ENCODE measurements around the gene NR1H3.

NR1H3 gene

GRCh38 chr11:47244448-47245350 lies 13.1 kb upstream of the NR1H3 start:
- no peak for DNase-seq

GRCh38 chr11:47245611-47246357 lies 12.0 kb upstream of the NR1H3 start:
- no peak for DNase-seq

- DNase-seq, result no peak
These were observed 10.3 kb upstream of the NR1H3 start for GRCh38 chr11:47247502-47247901.

- DNase-seq, result no peak
These were observed 9.5 kb upstream of the NR1H3 start for GRCh38 chr11:47248304-47248663.

GRCh38 chr11:47248664-47249377 lies 9.0 kb upstream of the NR1H3 start, which contains the start of gene ACP2:
TSS of gene ACP2 (minus strand) at chr11:47248814. CDS start at chr11:47248789, 25 bp downstream.
- peak; percentile 76 for DNase-seq

GRCh38 chr11:47249378-47249715 lies 8.4 kb upstream of the NR1H3 start:
- DNase-seq, result no peak

GRCh38 chr11:47251751-47252150 lies 6.0 kb upstream of the NR1H3 start:
- no peak for DNase-seq

- no peak for DNase-seq
These were observed 4.1 kb upstream of the NR1H3 start for GRCh38 chr11:47253660-47254059.

- DNase-seq, result no peak
These were observed 3.4 kb upstream of the NR1H3 start for GRCh38 chr11:47254386-47254785.

GRCh38 chr11:47256374-47256773 lies 1.4 kb upstream of the NR1H3 start:
- no peak for DNase-seq

- DNase-seq, result no peak
These were observed 649 bp upstream of the NR1H3 start for GRCh38 chr11:47257177-47257516.

- DNase-seq, result no peak
These were observed 614 bp downstream of the NR1H3 start for GRCh38 chr11:47258317-47258902.

- DNase-seq, result no peak
These were observed 1.6 kb downstream of the NR1H3 start for GRCh38 chr11:47259232-47259977.

GRCh38 chr11:47260366-47260765 lies 2.6 kb downstream of the NR1H3 start:
- DNase-seq, result no peak

GRCh38 chr11:47261291-47261800 lies 3.5 kb downstream of the NR1H3 start:
- no peak for DNase-seq

- no peak for DNase-seq
These were observed 6.3 kb downstream of the NR1H3 start for GRCh38 chr11:47264119-47264518.

GRCh38 chr11:47264521-47264920 lies 6.7 kb downstream of the NR1H3 start:
- DNase-seq, result no peak

- DNase-seq, result no peak
These were observed 10.1 kb downstream of the NR1H3 start for GRCh38 chr11:47267876-47268275.

GRCh38 chr11:47268448-47269001 lies 10.7 kb downstream of the NR1H3 start:
- DNase-seq, result no peak

GRCh38 chr11:47269002-47269828 lies 11.4 kb downstream of the NR1H3 start:
- DNase-seq, result peak; percentile 87

- DNase-seq, result peak; percentile 88
These were observed 12.1 kb downstream of the NR1H3 start, which contains the start of gene MADD for GRCh38 chr11:47269829-47270305. TSS of gene MADD (plus strand) at chr11:47270133.
